ENCODE measurements around the gene OFD1.

The OFD1 gene

GRCh38 chrX:13695601-13696115, 38.9 kb upstream of the OFD1 start:
- Histone ChIP-seq H3K4me3 (ENCODE audit: low read depth, low read length) (no peak overlapping the region), H4K12ac (ENCODE audit: low read depth, low read length) (no peak overlapping the region), H3K79me2 (ENCODE audit: control insufficient read depth, insufficient read depth, low read length, poor library complexity) (peaks cover 7% of the 10 kb centered on the region), H2AFZ (ENCODE audit: insufficient read depth, low read length, poor library complexity) (no peak overlapping the region), H2BK5ac (ENCODE audit: low read depth, low read length, poor library complexity) (no peak overlapping the region), H3K23ac (ENCODE audit: low read length) (no peak overlapping the region), H4K91ac (ENCODE audit: low read depth, low read length) (no peak overlapping the region), H3K14ac (ENCODE audit: low read length) (no peak overlapping the region), H4K8ac (ENCODE audit: low read depth, low read length) (no peak overlapping the region), H3K27me3 (ENCODE audit: insufficient read depth, low read length) (no peaks in the 10 kb centered on the region), H3K79me1 (ENCODE audit: low read length) (no peaks in the 10 kb centered on the region), H2BK120ac (ENCODE audit: insufficient read depth, low read length, poor library complexity) (no peak overlapping the region), H3K4me1 (ENCODE audit: control insufficient read depth in 1 of 2, insufficient read depth in 2 of 2, low read length in 2 of 2) (peaks cover 7 to 12% of the 10 kb centered on the region in 2 experiments), H3K9ac (ENCODE audit: low read length) (no peak overlapping the region), H2BK12ac (ENCODE audit: low read length) (no peak overlapping the region), H3K27ac (ENCODE audit: low read depth, low read length) (peak overlapping the region; percentile 19), H3K4me2 (ENCODE audit: low read length) (no peak overlapping the region), H3K18ac (ENCODE audit: low read length) (no peak overlapping the region), H3K36me3 (ENCODE audit: control insufficient read depth in 1 of 2, insufficient read depth in 2 of 2, low read length in 2 of 2) (peaks cover 0 to 3% of the 10 kb centered on the region in 2 experiments), H2AK5ac (ENCODE audit: low read length) (no peak overlapping the region), H3K9me3 (ENCODE audit: insufficient read depth, low read depth, low read length) (no peaks in the 10 kb centered on the region), H3K4ac (ENCODE audit: low read depth, low read length) (no peak overlapping the region)
- WGBS (ENCODE audit: extremely low coverage, insufficient coverage, insufficient read length), result 100% methylated on average over 2 of the region's 4 CpGs
- no peak for DNase-seq

- Histone ChIP-seq H3K27me3 (ENCODE audit: insufficient read depth, low read length) (no peaks in the 10 kb centered on the region), H2BK120ac (ENCODE audit: insufficient read depth, low read length, poor library complexity) (no peak overlapping the region), H3K14ac (ENCODE audit: low read length) (no peak overlapping the region), H2BK5ac (ENCODE audit: low read depth, low read length, poor library complexity) (no peak overlapping the region), H3K4ac (ENCODE audit: low read depth, low read length) (peak overlapping the region; percentile 62), H4K12ac (ENCODE audit: low read depth, low read length) (no peak overlapping the region), H3K9ac (ENCODE audit: low read length) (no peak overlapping the region), H3K79me2 (ENCODE audit: control insufficient read depth, insufficient read depth, low read length, poor library complexity) (peaks cover 9% of the 10 kb centered on the region), H2BK12ac (ENCODE audit: low read length) (no peak overlapping the region), H3K18ac (ENCODE audit: low read length) (no peak overlapping the region), H3K9me3 (ENCODE audit: insufficient read depth, low read depth, low read length) (no peaks in the 10 kb centered on the region), H4K91ac (ENCODE audit: low read depth, low read length) (no peak overlapping the region), H4K8ac (ENCODE audit: low read depth, low read length) (no peak overlapping the region), H2AK5ac (ENCODE audit: low read length) (no peak overlapping the region), H3K4me2 (ENCODE audit: low read length) (no peak overlapping the region), H3K79me1 (ENCODE audit: low read length) (no peaks in the 10 kb centered on the region), H3K27ac (ENCODE audit: low read depth, low read length) (no peak overlapping the region), H3K4me1 (ENCODE audit: control insufficient read depth in 1 of 2, insufficient read depth in 2 of 2, low read length in 2 of 2) (peaks cover 7 to 12% of the 10 kb centered on the region in 2 experiments), H3K4me3 (ENCODE audit: low read depth, low read length) (no peak overlapping the region), H3K36me3 (ENCODE audit: control insufficient read depth in 1 of 2, insufficient read depth in 2 of 2, low read length in 2 of 2) (peaks cover 3% of the 10 kb centered on the region in 2 experiments), H3K23ac (ENCODE audit: low read length) (no peak overlapping the region), H2AFZ (ENCODE audit: insufficient read depth, low read length, poor library complexity) (no peak overlapping the region)
- no CpG with 5 or more reads among the region's 2 CpGs for WGBS (ENCODE audit: extremely low coverage, insufficient coverage, insufficient read length)
- DNase-seq, result no peak
Observed at GRCh38 chrX:13697455-13697854, 37.1 kb upstream of the OFD1 start.

- H2AK5ac ChIP-seq (ENCODE audit: low read length), result no peak overlapping the region
- no peak overlapping the region for H3K23ac ChIP-seq (ENCODE audit: low read length)
- H2BK120ac ChIP-seq (ENCODE audit: insufficient read depth, low read length, poor library complexity), result no peak overlapping the region
- H3K27me3 ChIP-seq (ENCODE audit: insufficient read depth, low read length), result no peaks in the 10 kb centered on the region
- DNase-seq, result no peak
- no peak overlapping the region for H3K4ac ChIP-seq (ENCODE audit: low read depth, low read length)
- H4K12ac ChIP-seq (ENCODE audit: low read depth, low read length), result no peak overlapping the region
- H4K91ac ChIP-seq (ENCODE audit: low read depth, low read length), result no peak overlapping the region
- H2BK12ac ChIP-seq (ENCODE audit: low read length), result no peak overlapping the region
- H3K9ac ChIP-seq (ENCODE audit: low read length), result no peak overlapping the region
- no peak overlapping the region for H2BK5ac ChIP-seq (ENCODE audit: low read depth, low read length, poor library complexity)
- H3K4me1 ChIP-seq (ENCODE audit: control insufficient read depth in 1 of 2, insufficient read depth in 2 of 2, low read length in 2 of 2), result peaks cover 7 to 8% of the 10 kb centered on the region in 2 experiments
- H2AFZ ChIP-seq (ENCODE audit: insufficient read depth, low read length, poor library complexity), result no peak overlapping the region
- peaks cover 9% of the 10 kb centered on the region for H3K79me2 ChIP-seq (ENCODE audit: control insufficient read depth, insufficient read depth, low read length, poor library complexity)
- no peak overlapping the region for H3K4me3 ChIP-seq (ENCODE audit: low read depth, low read length)
- H3K79me1 ChIP-seq (ENCODE audit: low read length), result no peaks in the 10 kb centered on the region
- no peaks in the 10 kb centered on the region for H3K9me3 ChIP-seq (ENCODE audit: insufficient read depth, low read depth, low read length)
- no CpG with 5 or more reads among the region's 1 CpG for whole genome bisulfite sequencing (ENCODE audit: extremely low coverage, insufficient coverage, insufficient read length)
- H3K4me2 ChIP-seq (ENCODE audit: low read length), result no peak overlapping the region
- H3K18ac ChIP-seq (ENCODE audit: low read length), result no peak overlapping the region
- H3K27ac ChIP-seq (ENCODE audit: low read depth, low read length), result no peak overlapping the region
- H3K36me3 ChIP-seq (ENCODE audit: control insufficient read depth in 1 of 2, insufficient read depth in 2 of 2, low read length in 2 of 2), result peaks cover 3% of the 10 kb centered on the region in 2 experiments
- no peak overlapping the region for H3K14ac ChIP-seq (ENCODE audit: low read length)
- no peak overlapping the region for H4K8ac ChIP-seq (ENCODE audit: low read depth, low read length)
Observed at GRCh38 chrX:13697976-13698375, 36.6 kb upstream of the OFD1 start.

- Histone ChIP-seq H3K4me1 (ENCODE audit: control insufficient read depth in 1 of 2, insufficient read depth in 2 of 2, low read length in 2 of 2) (peaks cover 7% of the 10 kb centered on the region in 2 experiments), H3K4ac (ENCODE audit: low read depth, low read length) (no peak overlapping the region), H3K4me3 (ENCODE audit: low read depth, low read length) (no peak overlapping the region), H3K36me3 (ENCODE audit: control insufficient read depth in 1 of 2, insufficient read depth in 2 of 2, low read length in 2 of 2) (peaks cover 3% of the 10 kb centered on the region in 2 experiments), H4K12ac (ENCODE audit: low read depth, low read length) (no peak overlapping the region), H3K23ac (ENCODE audit: low read length) (no peak overlapping the region), H3K79me1 (ENCODE audit: low read length) (no peaks in the 10 kb centered on the region), H3K9me3 (ENCODE audit: insufficient read depth, low read depth, low read length) (no peaks in the 10 kb centered on the region), H2BK12ac (ENCODE audit: low read length) (no peak overlapping the region), H3K27me3 (ENCODE audit: insufficient read depth, low read length) (no peaks in the 10 kb centered on the region), H4K8ac (ENCODE audit: low read depth, low read length) (no peak overlapping the region), H2AFZ (ENCODE audit: insufficient read depth, low read length, poor library complexity) (no peak overlapping the region), H3K79me2 (ENCODE audit: control insufficient read depth, insufficient read depth, low read length, poor library complexity) (peaks cover 9% of the 10 kb centered on the region), H3K18ac (ENCODE audit: low read length) (no peak overlapping the region), H2AK5ac (ENCODE audit: low read length) (no peak overlapping the region), H3K4me2 (ENCODE audit: low read length) (no peak overlapping the region), H2BK5ac (ENCODE audit: low read depth, low read length, poor library complexity) (no peak overlapping the region), H4K91ac (ENCODE audit: low read depth, low read length) (no peak overlapping the region), H3K14ac (ENCODE audit: low read length) (no peak overlapping the region), H3K9ac (ENCODE audit: low read length) (no peak overlapping the region), H2BK120ac (ENCODE audit: insufficient read depth, low read length, poor library complexity) (no peak overlapping the region), H3K27ac (ENCODE audit: low read depth, low read length) (no peak overlapping the region)
- no peak for DNase-seq
- WGBS (ENCODE audit: extremely low coverage, insufficient coverage, insufficient read length), result no CpG with 5 or more reads among the region's 1 CpG
Observed at GRCh38 chrX:13698432-13698831, 36.1 kb upstream of the OFD1 start.
